Neural crest cell (in vitro differentiated cells): Measurements from ENCODE around the gene PLXNB3. TPM values are rescaled to one million over a fixed set of nuclear protein-coding genes. Genes with fewer than 3 reads are reported as not detected.
"Not testable (repeated sequence)": the region's sequence is repeated elsewhere in the genome, so short reads cannot be mapped to it uniquely, and the experiment has no call there.

ENCODE experiments used
- DNase-seq: peaks from one replicate; pipeline ENCODE4 v3.0.0; 2021; ENCODE audit warnings: low read depth, mixed read lengths, low spot score
- H3K27ac Mint-ChIP-seq: one replicate; pipeline ENCODE4 v1.8.0; 2021; ENCODE audit warnings: mild to moderate bottlenecking, mixed read lengths; ENCODE audit not compliant: unreplicated experiment
- H3K27me3 Mint-ChIP-seq: 2 replicates; pipeline ENCODE4 v1.8.0; 2021; ENCODE audit warnings: low read depth, mild to moderate bottlenecking, mixed read lengths
- H3K36me3 Mint-ChIP-seq: 2 replicates; pipeline ENCODE4 v1.8.0; 2021; ENCODE audit warnings: low read depth, mild to moderate bottlenecking, mixed read lengths
- H3K4me1 Mint-ChIP-seq: 2 replicates; pipeline ENCODE4 v1.8.0; 2021; ENCODE audit warnings: mixed read lengths
- H3K4me3 Mint-ChIP-seq: one replicate; pipeline ENCODE4 v1.8.0; 2021; ENCODE audit warnings: mild to moderate bottlenecking, mixed read lengths
- H3K9me3 Mint-ChIP-seq: 2 replicates; pipeline ENCODE4 v1.8.0; 2021; ENCODE audit warnings: mixed read lengths
- CTCF ChIP-seq: fragments of 200-600 bp; sonication (generic); conservative IDR thresholded peaks from 2 replicates; pipeline ENCODE4 v1.5.0; 2021; ENCODE audit warnings: antibody characterized with exemption, mild to moderate bottlenecking
- total RNA-seq: library from RNA; stranded (reverse); gene quantifications from 2 replicates; pipeline ENCODE4 v1.2.1, GENCODE V29; 2021

PLXNB3 gene
- total RNA-seq, 1 donor from 2014 or later: 15.7 TPM

- no peak for DNase-seq
- Mint-ChIP-seq H3K4me3 (no peak overlapping the region), H3K9me3 (no peaks in the 10 kb centered on the region), H3K27ac (no peak overlapping the region), H3K27me3 (no peaks in the 10 kb centered on the region), H3K4me1 (no peaks in the 10 kb centered on the region), H3K36me3 (no peaks in the 10 kb centered on the region)
- no peak for TF ChIP-seq CTCF
Measured at GRCh38 chrX:153746359-153746758, 17.7 kb upstream of the PLXNB3 start.

- not testable (repeated sequence) for DNase-seq, H3K36me3 Mint-ChIP-seq, H3K27ac Mint-ChIP-seq, H3K9me3 Mint-ChIP-seq, H3K27me3 Mint-ChIP-seq, H3K4me1 Mint-ChIP-seq, H3K4me3 Mint-ChIP-seq
Measured at GRCh38 chrX:153746991-153747390, 17.1 kb upstream of the PLXNB3 start.

- H3K27ac Mint-ChIP-seq, H3K36me3 Mint-ChIP-seq, H3K4me1 Mint-ChIP-seq, H3K27me3 Mint-ChIP-seq, H3K4me3 Mint-ChIP-seq, DNase-seq, H3K9me3 Mint-ChIP-seq: not testable (repeated sequence)
Measured at GRCh38 chrX:153749017-153749416, 15.0 kb upstream of the PLXNB3 start.

GRCh38 chrX:153750127-153750774 is 13.8 kb upstream of the PLXNB3 start:
- TF ChIP-seq CTCF: no peak
- Mint-ChIP-seq H3K36me3 (no peaks in the 10 kb centered on the region), H3K9me3 (no peaks in the 10 kb centered on the region)

GRCh38 chrX:153755136-153755535 is 8.9 kb upstream of the PLXNB3 start:
- no peak for TF ChIP-seq CTCF
- Mint-ChIP-seq H3K9me3 (peaks cover 10% of the 10 kb centered on the region), H3K4me3 (no peak overlapping the region), H3K27ac (no peak overlapping the region), H3K27me3 (no peaks in the 10 kb centered on the region), H3K36me3 (peaks cover 8% of the 10 kb centered on the region), H3K4me1 (no peaks in the 10 kb centered on the region)
- DNase-seq: no peak

More at GRCh38 chrX:153750127-153750774, 13.8 kb upstream of the PLXNB3 start:
- Mint-ChIP-seq H3K27me3 (no peaks in the 10 kb centered on the region), H3K4me1 (no peaks in the 10 kb centered on the region), H3K27ac (no peak overlapping the region), H3K4me3 (no peak overlapping the region)
- no peak for DNase-seq

- no peak for DNase-seq
- no peak for TF ChIP-seq CTCF
- H3K36me3 Mint-ChIP-seq: peaks cover 3% of the 10 kb centered on the region
- peaks cover 4% of the 10 kb centered on the region for H3K9me3 Mint-ChIP-seq
- peaks cover 12% of the 10 kb centered on the region for H3K4me1 Mint-ChIP-seq
- H3K27me3 Mint-ChIP-seq: no peaks in the 10 kb centered on the region
- H3K4me3 Mint-ChIP-seq: no peak overlapping the region
- no peak overlapping the region for H3K27ac Mint-ChIP-seq
Measured at GRCh38 chrX:153761863-153762262, 2.2 kb upstream of the PLXNB3 start.
